Suppressor macrophage treated with lipopolysaccharide for 4 hours (primary cell): ENCODE measurements around the gene SAV1.
"Not testable (repeated sequence)": the region's sequence is repeated elsewhere in the genome, so short reads cannot be mapped to it uniquely, and the experiment has no call there.

ENCODE experiments used
- DNase-seq: peaks from one replicate; pipeline ENCODE4 v3.0.0-alpha.2; 2020

Gene SAV1

DNA sequence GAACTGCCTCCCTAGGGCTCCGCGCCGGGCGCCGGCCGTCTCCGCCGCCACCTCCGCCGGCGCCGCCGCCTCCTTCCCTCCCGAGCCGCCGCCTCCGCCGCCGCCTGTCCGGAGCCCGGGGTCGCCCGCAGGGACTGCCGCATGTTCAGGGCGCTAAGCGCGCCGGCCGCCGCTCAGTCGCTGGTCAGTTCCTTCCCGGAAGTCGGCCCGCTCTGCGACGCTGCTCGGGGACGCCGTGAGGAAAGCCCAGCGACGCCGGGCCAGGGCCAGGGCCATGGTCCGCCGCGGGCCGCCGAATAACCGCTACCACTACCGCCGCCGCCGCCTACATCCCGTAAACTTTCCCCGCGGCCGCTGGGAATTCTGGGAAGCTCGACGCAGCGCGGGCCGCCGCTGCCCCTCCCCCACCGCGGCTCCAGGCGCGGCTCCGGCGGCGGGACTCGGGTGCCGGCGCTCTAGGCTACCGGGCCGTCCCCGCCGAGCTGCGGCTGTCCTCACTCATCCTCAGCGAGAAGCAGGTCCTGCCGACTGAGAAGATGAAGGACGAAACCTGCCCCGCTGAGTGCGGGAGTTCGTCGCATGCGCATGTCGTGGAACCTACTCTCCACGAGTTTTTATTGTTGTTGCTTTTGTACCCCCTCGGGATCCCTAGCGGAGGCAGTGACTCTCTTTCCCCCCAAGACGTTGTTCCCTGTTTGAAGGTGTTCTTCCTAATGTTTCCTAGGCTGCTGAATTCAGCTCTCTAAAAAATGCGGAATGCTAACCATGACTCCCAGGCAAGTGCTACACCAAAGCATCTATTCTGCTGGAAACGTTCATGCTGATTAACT is at the start of gene SAV1:
TSS of gene SAV1 (minus strand) at position 311 of the 830 bp plus-strand sequence. CDS start 339 bp downstream, outside the sequence.
- peak; percentile 84 for DNase-seq

DNA sequence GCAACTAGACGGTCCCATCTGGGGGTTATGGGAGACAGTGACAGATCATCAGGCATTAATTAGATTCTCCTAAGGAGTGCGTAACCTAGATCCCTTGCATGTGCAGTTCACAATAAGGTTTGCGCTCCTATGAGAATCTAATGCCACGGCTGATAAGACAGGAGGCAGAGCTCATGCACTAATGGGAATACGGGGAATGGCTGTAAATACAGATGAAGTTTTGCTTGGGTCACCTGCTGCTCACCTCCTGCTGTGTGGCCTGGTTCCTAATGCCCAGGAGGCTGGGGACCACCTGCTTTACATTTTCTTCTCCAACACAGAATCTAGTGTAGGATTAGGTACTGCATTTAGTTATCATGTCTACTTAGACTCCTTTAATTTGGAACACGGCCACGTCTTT is 49.7 kb upstream of the SAV1 start:
- DNase-seq: no peak

DNA sequence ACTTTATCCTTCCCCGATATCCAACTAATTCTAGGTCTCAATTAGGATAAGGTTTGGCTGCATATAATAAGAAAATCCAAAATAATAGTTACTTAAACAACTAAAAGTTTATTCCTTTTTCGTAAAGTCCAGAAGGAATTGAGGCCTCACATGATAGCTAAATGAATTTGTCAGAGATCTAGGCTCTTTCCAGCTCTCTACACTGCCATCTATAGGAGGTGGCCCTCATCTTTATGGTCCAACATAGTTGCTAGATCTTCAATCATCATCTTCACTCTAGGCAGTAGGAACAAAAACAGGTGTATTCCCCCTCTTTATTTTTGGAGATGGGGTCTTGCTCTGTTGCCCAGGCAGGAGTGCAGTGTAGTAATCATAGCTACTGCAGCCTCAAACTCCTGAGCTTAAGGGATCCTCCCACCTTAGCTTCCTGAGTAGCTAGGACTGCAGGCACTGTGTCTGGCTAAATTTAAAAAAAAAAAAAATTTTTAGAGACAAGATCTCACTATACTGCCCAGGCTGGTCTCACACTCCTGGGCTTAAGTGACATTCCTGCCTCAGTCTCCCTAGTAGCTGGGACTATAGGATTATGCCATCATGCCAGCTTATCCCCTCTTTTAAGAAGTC is 46.5 kb upstream of the SAV1 start:
- DNase-seq: peak; percentile 41

DNA sequence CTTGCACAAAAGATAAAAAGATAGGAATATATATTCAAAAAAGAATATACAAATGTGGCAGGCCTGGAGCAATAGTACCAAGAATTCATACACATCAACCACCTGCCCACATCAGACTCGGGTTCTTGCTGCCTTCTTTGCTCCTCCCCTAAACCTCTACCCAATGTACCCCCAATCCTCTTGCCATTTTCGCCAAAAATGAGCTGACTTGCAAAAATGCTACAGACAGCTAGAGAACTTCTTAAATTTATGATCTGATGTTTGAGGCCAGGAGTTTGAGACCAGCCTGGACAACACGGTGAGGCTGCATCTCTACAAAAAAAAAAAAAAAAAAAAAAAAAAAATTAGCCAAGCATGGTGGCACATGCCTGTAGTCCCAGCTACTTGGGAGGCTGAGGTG is 42.9 kb upstream of the SAV1 start:
- no peak for DNase-seq

DNA sequence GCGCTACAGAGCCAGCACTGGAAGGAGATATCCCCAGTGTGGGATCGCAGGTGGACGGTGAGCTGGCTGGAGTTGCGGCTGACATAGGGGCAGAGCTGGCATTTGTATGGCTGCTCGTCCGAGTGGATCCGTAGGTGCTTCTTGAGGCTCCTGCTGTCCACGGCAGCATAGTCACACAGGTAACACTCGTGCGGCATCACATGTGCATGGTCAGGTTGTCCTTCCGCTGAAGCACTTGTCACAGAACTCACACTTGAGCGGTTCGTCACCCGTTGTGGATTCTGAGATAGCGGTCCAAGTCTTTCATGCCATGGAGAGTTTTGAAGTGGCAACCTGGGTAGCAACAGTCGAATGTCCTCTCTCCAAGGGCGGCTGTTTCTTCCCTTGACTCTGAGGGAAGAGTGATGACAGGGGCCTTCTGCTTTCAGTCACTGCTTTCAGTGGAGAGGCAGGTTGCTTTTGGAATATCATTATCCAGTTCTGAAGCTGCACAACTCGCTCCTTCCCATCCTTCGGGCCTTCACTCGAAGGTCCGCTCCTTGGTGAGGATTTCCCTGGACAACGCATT is 37.0 kb upstream of the SAV1 start:
- no peak for DNase-seq

DNA sequence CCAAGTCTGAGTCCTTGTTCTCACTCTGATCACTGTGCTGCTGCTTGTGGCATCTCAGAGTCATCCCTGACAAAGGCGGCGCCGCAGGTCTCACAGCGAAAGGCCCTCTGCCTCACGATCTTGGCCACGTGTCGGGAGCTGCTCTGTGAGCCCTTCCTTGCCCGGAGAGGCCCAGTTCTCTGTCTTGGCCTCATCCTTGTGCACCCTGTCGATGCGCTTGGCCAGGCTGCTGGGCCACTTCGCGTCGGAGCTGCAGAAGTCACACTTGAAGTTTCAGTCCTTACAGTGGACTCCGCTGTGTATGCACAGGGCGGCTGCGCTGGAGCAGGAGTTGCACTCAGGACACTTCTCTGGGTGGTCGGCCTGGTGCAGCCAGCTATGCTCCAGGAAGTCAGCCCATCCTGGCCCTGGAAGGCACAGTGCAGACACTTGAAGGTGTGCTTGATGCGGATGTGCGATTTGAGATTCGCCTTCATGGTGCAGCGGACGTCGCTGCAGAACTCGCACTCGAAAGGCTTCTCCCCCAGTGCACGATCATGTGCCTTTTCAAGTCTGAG is 36.4 kb upstream of the SAV1 start:
- no peak for DNase-seq

DNA sequence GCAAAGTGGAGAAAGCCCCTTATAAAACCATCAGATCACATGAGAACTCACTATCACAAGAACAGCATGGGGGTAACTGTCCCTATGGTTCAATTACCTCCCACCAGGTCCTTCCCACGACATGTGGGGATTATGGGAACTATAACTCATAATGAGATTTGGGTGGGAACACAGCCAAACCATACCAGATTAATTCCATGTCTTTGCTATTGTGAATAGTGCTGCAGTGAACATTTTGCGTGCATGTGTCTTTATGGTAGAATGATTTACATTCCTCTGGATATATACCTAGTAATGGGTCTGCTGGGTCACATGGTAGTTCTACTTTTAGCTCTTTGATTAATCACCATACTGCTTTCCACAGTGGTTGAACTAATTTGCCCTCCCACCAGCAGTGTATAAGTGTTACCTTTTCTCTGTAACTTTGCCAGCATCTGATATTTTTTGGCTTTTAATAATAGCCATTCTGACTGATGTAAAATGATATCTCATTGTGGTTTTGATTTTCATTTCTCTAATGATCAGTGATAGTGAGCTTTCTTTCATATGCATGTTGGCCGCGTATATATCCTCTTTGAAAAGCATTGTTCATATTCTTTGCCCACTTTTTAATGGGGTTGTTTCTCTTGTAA is 29.7 kb upstream of the SAV1 start:
- DNase-seq: no peak

DNA sequence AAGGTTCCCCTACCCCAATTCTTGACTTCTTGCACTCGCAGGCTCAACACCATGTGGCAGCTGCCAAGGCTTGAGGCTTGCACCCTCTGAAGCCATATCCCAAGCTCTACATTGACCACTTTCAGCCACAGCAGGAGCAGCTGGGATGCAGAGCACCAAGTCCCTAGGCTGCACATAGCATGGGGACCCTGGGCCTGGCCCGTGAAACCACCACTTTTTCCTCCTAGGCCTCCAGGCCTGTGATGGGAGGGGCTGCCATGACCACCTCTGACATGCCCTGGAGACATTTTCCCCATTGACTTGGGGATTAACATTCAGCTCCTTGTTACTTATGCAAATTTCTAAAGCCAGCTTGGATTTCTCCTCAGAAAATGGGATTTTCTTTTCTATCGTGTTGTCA is 26.2 kb upstream of the SAV1 start:
- not testable (repeated sequence) for DNase-seq

DNA sequence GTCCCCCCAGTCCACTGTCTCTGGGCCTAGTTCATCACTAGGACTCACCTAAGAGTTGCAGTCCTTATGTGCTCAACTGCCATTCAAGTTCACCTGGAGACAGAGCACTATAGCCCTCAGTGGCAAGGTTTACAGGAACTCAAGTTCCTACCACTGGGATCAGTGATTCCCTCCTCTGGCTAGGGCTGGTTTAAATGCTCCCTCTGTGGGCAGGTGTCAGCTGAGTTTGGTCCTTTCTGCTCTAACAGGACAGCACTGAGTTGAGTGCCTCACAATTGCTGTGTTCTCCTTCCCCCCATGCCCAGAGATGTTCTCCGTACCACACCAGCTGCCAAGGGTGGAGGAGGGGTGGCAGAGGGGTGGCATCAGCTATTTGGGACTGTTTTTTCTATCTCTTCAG is 20.8 kb upstream of the SAV1 start:
- no peak for DNase-seq

DNA sequence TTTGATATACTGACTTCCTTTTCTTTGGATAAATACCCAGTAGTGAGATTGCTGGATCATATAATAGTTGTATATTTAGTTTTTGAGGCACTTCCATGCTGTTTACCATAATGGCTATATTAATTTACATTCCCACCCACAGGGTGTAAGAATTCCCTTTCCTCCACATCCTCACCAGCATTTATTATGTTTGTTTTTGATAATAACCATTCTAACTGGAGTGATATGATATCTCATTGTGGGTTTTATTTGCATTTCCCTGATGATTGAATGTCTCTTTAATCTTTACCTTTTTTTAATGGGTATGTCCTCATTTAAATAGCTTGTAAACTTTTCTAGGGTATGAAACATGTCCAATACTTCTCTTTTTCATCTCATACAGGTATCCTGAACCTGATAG is 11.6 kb upstream of the SAV1 start:
- no peak for DNase-seq

DNA sequence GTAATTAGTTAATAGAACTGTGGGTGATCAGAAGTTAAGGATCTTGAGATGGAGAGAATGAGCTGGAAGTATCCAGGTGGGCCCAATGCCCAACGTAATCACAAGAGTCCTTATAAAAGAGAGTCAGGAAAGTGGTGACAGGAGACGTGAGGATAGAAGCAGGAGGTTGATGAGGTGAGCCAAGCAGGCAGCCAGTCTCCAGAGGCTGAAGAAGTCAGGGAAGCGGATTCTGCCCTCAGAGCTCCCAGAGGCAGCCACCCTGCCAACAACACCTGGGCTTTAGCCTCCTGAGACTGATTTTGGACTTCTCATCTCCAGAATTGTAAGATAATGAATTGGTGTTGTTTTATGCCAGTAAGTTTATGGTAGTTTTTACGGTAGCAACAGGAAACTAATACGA is 10.1 kb upstream of the SAV1 start:
- no peak for DNase-seq

DNA sequence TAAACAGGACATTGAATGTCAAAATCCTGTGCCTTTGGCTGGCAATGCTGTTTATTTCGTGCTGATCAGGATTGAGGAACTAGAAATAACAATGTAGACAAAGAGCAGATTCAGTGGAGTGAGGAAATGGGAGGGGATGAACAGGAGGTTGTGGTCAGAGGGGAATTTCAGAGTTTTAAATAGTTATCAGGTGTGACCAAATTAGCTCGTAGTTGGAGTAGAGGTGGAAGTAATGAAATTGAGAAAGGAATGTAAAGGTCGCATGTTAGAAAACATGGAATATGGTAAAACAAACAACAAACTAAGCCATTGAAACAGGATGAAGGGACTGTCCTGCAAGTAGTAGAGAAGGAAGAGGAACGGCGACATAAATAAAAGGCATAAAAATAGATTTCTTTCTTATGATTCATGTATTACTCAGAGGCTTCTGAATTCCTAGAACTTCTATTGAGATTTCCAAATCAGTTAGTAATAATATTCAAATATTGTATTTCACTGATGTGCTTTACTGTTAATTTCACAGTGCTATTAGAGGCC is 9.5 kb upstream of the SAV1 start:
- DNase-seq: peak; percentile 68

DNA sequence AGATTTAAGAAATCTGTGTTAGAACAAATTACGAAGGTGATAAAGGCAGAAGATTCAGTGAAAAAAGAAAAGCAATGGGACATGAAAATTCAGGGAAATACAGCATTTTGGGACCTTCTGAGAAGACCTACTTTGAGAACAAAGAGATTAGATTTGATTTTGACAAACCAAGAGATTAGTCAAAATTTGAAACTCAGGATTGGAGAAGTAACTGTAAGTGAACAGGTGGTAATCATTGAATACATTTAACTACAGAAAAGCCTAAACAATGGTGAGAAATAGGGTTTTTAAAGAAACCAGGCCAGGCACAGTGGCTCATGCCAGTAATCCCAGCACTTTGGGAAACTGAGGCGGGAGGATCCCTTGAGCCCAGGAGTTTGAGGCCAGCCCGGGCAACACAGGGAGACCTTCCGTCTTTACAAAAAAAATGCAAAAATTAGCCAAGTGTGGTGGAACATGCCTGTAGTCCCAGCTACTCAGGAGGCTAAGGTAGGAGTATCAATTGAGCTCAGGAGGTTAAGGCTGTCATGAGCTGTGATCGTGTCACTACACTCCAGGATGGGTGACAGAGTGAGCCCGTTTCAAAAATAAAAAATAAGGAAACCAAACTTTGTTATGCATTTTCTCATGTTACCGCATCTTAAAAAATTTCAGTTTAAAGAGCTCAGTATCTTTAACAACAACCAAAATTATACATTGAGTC is 8.9 kb upstream of the SAV1 start:
- DNase-seq: peak; percentile 6

DNA sequence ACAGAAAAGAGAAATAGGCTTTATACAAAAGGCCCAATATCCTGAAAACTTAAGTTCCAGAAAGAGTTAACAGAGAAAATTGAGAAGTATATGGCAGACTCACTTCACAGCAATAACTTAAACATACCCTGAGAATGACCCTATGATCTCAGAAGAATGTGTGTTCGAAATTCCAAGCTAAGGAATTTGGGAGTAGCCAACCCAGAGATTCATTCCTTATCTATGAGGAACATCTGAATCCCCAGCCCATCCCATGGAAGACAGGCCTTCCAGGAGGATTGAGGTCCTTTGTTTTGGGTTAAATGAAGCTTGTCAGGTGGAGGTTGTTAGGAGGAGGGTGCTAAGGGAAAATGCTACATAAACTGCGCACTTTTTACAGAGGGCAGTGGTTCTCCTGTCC is 7.5 kb upstream of the SAV1 start:
- no peak for DNase-seq

DNA sequence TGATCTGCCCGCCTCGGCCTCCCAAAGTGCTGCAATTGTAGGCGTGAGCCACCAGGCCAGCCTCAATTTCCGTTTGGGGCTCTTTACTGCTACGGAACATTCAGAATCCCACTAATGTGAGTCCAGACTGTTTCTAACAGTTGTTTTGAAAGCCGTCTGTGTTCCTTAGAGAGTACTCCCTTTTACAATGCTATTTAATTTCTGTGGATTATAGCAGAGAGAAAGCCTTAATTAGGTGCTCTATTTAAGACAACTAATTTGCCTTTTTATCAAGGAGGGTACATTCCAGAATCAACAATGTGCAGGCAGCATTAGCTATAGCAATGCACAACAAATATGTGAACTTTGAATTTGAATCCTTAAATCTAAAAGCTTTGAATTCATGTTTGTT is 2.8 kb upstream of the SAV1 start:
- DNase-seq: no peak

DNA sequence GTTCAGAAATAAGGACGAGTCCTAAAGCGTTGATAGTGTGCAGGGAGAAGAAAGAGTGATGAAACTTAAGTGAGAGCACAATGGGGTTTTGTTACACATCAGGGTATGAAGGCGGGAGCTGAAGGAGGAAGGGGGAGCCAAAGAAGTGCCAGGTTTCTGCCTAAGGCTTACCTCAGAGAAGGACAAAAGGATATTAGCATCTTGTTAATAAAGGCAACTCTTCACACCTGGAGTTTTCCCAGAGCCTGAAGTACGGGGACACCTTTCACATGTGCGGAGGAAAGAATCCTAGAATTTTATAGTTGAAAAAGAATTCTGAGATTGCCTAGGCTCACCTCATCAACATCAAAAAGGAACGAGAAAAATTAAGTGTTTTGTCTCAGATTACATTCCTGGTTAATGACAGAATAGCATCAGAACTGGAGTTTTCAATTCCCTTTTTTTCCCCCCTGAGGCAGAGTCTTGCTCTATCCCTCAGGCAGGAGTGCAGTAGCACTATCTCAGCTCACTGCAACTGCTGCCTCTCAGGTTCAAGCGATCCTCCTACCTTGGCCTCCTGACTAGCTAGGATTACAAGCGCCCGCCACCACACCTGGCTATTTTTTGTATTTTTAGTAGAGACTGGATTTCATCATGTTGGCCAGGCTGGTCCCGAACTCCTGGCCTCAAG is 2.2 kb upstream of the SAV1 start:
- no peak for DNase-seq

DNA sequence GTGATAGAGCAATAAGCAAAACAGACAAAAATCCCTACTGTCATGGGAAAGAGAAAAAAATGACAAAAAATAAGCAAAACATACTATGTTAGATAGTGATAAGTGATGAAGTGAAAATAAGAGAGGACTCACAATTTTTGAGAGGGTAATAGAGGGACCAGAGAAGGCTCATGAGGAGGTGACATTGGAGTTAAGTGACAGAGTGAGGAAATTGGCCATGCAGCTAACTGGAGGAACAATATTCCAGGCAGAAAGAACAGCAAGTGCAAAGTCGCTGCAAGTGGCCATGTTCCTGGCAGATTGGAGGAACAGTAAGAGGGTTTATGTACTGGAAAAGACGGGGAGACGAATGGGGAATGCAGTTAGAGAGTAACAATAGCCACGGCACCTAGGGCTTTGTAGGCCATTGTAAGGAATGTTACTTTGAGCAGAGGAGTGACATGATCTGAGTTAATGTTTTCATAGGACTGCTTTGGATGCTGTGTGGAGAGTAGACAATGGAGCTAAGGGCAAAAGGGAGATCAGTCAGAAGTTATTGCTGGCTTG is 1.4 kb upstream of the SAV1 start:
- no peak for DNase-seq

DNA sequence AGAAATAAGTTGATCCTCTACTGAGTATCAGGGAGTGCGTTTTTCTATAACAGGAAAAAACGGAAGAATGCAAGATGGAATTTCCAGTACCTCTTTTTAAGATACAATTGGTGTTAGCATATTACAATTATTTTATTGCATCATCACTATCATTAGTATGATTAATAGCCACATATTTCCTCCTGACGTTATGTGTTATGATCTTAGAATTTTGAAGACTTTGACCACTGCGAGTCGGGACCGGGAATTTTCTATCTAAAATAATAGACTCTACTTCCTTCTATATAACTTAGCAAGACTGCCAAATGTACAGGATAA is 679 bp upstream of the SAV1 start:
- no peak for DNase-seq

DNA sequence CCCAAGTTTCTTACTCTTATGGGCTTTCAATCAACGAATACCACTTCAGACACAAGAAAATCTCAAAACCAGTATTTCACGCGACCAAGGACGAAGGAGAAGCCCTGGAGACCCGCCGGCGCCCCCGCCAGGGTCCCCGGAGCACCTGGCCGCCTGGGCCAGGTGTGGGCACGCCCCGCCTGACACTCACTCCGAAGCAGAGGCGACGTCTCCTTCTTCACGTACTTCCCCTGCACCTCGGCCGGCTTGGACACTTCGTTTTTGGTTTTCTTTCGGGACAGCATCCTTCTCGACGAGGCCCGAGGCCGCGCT is 466 bp downstream of the SAV1 start:
- no peak for DNase-seq

DNA sequence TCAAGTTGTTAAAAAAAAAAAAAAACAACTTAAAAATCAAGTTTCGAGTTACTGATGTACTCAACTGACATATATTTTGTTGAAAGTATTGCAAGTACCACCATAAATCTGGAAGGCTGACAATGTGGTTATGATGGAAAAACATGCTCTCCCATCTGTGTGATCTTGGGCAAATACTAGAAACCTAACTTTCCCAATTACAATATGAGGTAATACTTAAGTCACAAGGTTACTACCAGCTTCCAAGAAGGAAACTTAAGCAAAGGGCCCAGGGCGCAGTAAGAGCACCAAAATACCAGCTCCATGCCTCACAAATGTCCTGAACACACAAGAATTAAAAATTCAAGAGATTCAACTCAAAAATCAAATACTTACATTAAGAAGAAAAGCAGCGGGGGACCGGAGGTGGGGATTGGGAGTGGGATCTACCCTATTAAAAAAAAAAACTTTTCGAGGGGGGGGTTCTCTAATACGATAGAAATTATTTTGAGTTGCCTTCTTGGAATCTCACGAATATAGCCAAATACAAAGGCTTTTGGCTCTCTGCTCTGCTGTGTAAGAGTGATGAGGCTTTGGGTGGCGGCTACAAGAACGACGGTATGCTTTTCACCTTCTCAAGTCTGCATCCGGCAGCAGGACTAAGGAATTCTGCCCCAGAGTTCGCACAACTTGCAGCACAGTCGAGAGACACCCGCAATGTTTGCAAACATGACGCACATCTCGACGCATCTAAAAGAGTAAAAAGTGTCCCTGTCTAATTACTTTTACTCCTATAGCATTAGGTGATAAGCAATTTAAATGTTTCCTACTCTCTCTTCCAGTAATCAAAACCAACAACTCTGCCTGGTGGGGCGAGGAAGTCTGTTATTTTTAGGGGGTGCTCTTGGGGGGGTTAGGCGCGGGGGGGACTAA is 1.1 kb downstream of the SAV1 start:
- DNase-seq: peak; percentile 79

DNA sequence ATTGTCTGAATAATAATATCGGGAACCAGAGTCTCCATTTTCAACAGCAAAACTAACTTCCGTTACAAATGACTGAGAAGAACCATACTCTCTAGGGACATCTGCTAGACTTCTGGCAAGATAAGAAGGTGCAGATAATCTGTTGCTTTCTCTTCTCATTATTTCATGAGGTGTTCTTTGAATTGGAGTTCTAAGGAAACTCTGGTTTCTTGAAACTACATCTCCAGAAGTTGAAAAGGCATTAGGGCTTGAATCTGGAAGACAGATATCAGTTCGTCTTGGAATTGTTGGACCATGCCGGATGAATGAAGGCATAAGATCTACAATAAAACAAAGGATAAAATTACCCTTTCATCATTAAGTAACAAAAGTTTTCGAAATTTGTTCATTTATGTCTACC is 2.8 kb downstream of the SAV1 start:
- DNase-seq: not testable (repeated sequence)
